Brain microvascular endothelial cell (primary cell): ENCODE measurements around the gene CLCA2.

Experiments
- DNase-seq: peaks from one replicate; pipeline ENCODE4 v3.0.0-alpha.2; 2020
- H3K27ac ChIP-seq: fragments of 250-450 bp; sonication (Bioruptor Pico); 2 replicates; pipeline ENCODE4 v1.5.1; 2020; ENCODE audit warnings: mild to moderate bottlenecking, moderate library complexity
- H3K27me3 ChIP-seq: fragments of 250-450 bp; sonication (Bioruptor Pico); replicated peaks from 2 replicates; pipeline ENCODE4 v1.5.1; 2020; ENCODE audit warnings: mild to moderate bottlenecking
- H3K36me3 ChIP-seq: fragments of 250-450 bp; sonication (Bioruptor Pico); replicated peaks from 2 replicates; pipeline ENCODE4 v1.5.1; 2020; ENCODE audit warnings: mild to moderate bottlenecking
- H3K4me3 ChIP-seq: 2 replicates; pipeline ENCODE4 v1.5.1; 2011; ENCODE audit warnings: low read depth, mild to moderate bottlenecking, control low read depth, low read length, moderate library complexity
- CTCF ChIP-seq: IDR thresholded peaks from 2 replicates; pipeline ENCODE4 v1.5.1; 2011; ENCODE audit warnings: low read depth, mild to moderate bottlenecking, moderate library complexity, low read length, control low read depth, inconsistent platforms; ENCODE audit errors: missing control alignments
- in situ Hi-C: cut with HindIII; loops from 2 replicates; pipeline ENCODE4 v1.10.0; 2017; ENCODE audit warnings: low sequenced_read_pairs, low pct_ligation_motif_present

Gene CLCA2

GRCh38 chr1:86477256-86477655 lies 53.3 kb downstream of the CLCA2 start:
- H3K27ac ChIP-seq, result no peak overlapping the region
- H3K36me3 ChIP-seq, result no peaks in the 10 kb centered on the region
- no peak for TF ChIP-seq CTCF
- DNase-seq, result no peak
- no peak overlapping the region for H3K4me3 ChIP-seq
- in situ Hi-C loops, result no loop called here
- H3K27me3 ChIP-seq, result no peaks in the 10 kb centered on the region

GRCh38 chr1:86477682-86478081 lies 53.7 kb downstream of the CLCA2 start:
- TF ChIP-seq CTCF, result no peak
- in situ Hi-C loops, result no loop called here
- no peak overlapping the region for H3K4me3 ChIP-seq
- H3K27ac ChIP-seq, result no peak overlapping the region
- no peaks in the 10 kb centered on the region for H3K27me3 ChIP-seq
- H3K36me3 ChIP-seq, result no peaks in the 10 kb centered on the region
- DNase-seq, result no peak

GRCh38 chr1:86478416-86479156 lies 54.6 kb downstream of the CLCA2 start:
- no peak for TF ChIP-seq CTCF

GRCh38 chr1:86481966-86482365 lies 58.0 kb downstream of the CLCA2 start:
- DNase-seq, result no peak
- Histone ChIP-seq H3K27me3 (no peaks in the 10 kb centered on the region), H3K4me3 (no peak overlapping the region), H3K36me3 (no peaks in the 10 kb centered on the region), H3K27ac (no peak overlapping the region)
- in situ Hi-C loops, result no loop called here
- TF ChIP-seq CTCF, result no peak

More at GRCh38 chr1:86478416-86479156, 54.6 kb downstream of the CLCA2 start:
- H3K36me3 ChIP-seq, result no peaks in the 10 kb centered on the region
- H3K4me3 ChIP-seq, result no peak overlapping the region
- no peak overlapping the region for H3K27ac ChIP-seq
- in situ Hi-C loops, result no loop called here
- DNase-seq, result no peak
- no peaks in the 10 kb centered on the region for H3K27me3 ChIP-seq

- Histone ChIP-seq H3K27ac (no peak overlapping the region), H3K36me3 (no peaks in the 10 kb centered on the region), H3K4me3 (no peak overlapping the region), H3K27me3 (no peaks in the 10 kb centered on the region)
- in situ Hi-C loops, result no loop called here
- no peak for TF ChIP-seq CTCF
- peak; percentile 70 for DNase-seq
These were observed 63.3 kb downstream of the CLCA2 start for GRCh38 chr1:86487131-86487810.
